ACC112 (cell line): Measurements from ENCODE around the gene STOML2.

Source experiments
- H2AFZ ChIP-seq: fragments of 200-600 bp; sonication (generic); one replicate; pipeline ENCODE4 v1.6.0; 2017; ENCODE audit warnings: antibody characterized with exemption, low read length; ENCODE audit not compliant: unreplicated experiment
- H3K27ac ChIP-seq: fragments of 200-600 bp; sonication (generic); 2 replicates; pipeline ENCODE4 v1.5.1; 2014; ENCODE audit warnings: low read depth, mild to moderate bottlenecking, antibody characterized with exemption, low read length, moderate library complexity
- H3K27me3 ChIP-seq: fragments of 200-600 bp; sonication (generic); 2 replicates; pipeline ENCODE4 v1.6.1; 2014; ENCODE audit warnings: mild to moderate bottlenecking, antibody characterized with exemption, low read length, moderate library complexity, mixed read lengths; ENCODE audit not compliant: insufficient read depth
- H3K36me3 ChIP-seq: fragments of 200-600 bp; sonication (generic); 2 replicates; pipeline ENCODE4 v1.6.1; 2016; ENCODE audit warnings: mild to moderate bottlenecking, antibody characterized with exemption, low read length, moderate library complexity, mixed read lengths; ENCODE audit not compliant: insufficient read depth
- H3K4me1 ChIP-seq: fragments of 200-600 bp; sonication (generic); one replicate; pipeline ENCODE4 v1.6.1; 2016; ENCODE audit warnings: low read length, mixed read lengths; ENCODE audit not compliant: insufficient read depth, unreplicated experiment, control insufficient read depth
- H3K4me3 ChIP-seq: fragments of 200-600 bp; sonication (generic); 2 replicates; pipeline ENCODE4 v1.5.1; 2014; ENCODE audit warnings: mild to moderate bottlenecking, low read depth, low read length
- H3K79me2 ChIP-seq: fragments of 200-600 bp; sonication (generic); one replicate; pipeline ENCODE4 v1.6.0; 2016; ENCODE audit warnings: low read length; ENCODE audit not compliant: control insufficient read depth, unreplicated experiment, insufficient read depth

The STOML2 gene

DNA sequence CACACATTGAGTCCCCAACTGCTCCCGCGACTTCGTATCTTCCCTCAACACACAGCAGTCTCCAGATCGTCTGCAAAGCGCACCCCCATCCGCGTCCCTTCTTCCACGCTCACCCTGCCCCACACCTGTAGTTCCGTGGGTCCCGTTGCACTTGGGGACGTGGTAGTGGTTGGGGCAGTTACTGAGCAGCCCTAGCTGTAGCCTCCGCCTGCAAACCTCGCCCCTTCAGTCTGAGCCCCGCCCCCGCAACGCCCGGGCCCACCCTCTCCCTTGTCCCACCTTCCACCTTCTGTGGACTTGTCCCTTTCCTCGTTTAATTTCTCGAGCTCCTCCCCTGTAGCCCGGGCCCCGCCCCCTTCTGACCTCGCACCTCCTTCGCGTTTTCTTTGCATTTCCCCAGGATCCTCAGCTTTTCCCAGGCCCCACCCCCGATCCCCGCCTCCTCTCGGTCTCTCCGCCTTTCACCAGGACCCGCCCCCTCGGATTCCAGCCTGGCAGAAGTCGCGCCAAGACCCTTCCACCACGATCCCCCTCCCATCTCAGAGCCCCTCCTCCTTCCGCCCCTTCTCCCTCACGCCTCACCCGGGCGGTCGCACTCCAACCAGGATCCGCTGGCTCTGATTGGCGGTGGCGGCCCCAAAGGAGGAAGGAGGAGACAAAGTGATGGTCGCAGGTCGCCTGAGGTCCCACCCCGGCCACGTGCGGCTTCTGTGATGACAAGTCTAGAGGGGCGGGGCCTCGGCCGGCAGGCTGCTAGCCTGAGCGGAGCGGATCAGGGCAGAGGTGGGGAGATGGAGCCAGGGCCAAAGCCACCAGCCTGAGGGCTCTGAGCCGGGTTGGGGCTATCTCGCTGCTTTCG lies 13.0 kb upstream of the STOML2 start, which contains the start of gene ATOSB:
Gene ATOSB, minus strand, starts transcription at position 183 of the 859 bp plus-strand sequence. CDS start 7,588 bp downstream, outside the sequence.
- Histone ChIP-seq H3K27ac (peak within 1 kb of the TSS; percentile 92), H3K79me2 (peaks cover 24% of the 10 kb centered on the region), H3K36me3 (no peaks in the 10 kb centered on the region), H3K4me1 (peaks cover 26% of the 10 kb centered on the region), H3K27me3 (no peaks in the 10 kb centered on the region), H3K4me3 (peak within 1 kb of the TSS; percentile 88), H2AFZ (peak within 1 kb of the TSS; percentile 92)

DNA sequence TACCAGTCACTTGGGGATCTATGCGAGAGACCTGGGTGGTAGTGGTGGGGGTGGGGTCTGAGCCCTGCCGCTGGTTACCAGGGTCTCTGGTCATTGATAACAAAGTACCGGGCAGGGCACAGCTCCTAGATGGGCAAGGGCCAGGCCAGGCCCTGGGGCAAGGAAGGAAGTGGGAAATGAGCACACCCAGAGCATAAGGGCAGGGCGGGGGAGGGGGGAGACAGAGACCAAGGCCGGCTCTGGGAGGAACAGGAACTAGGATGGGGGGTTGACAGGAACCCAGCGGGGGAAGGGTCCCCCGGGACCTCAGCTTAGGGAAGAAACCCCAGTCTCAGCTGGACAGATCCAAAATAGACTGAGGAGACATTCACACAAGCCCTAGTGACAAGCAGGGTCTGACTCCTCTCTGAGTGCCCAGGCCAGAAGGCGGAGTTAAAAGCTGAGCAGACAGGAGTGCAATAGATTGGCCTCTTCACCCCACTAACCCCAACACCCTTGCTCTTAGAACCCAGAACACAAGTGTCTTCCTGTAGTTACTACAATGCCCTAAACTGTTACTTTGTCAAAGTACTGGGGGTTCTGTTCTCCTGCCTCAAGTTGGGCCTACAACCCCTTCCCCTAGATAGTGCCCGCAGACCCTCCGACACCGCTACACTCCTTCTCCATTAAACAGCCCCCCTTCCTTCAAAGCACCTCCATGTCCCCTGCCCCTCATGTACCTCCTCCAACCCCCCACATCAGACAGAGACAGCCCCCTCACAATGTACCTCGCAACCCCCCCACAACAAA lies 12.1 kb upstream of the STOML2 start:
- Histone ChIP-seq H3K4me1 (peaks cover 34% of the 10 kb centered on the region), H3K27ac (peak overlapping the region; percentile 92), H3K4me3 (peak overlapping the region; percentile 88), H3K79me2 (peaks cover 33% of the 10 kb centered on the region), H3K27me3 (no peaks in the 10 kb centered on the region), H2AFZ (no peak overlapping the region), H3K36me3 (no peaks in the 10 kb centered on the region)

DNA sequence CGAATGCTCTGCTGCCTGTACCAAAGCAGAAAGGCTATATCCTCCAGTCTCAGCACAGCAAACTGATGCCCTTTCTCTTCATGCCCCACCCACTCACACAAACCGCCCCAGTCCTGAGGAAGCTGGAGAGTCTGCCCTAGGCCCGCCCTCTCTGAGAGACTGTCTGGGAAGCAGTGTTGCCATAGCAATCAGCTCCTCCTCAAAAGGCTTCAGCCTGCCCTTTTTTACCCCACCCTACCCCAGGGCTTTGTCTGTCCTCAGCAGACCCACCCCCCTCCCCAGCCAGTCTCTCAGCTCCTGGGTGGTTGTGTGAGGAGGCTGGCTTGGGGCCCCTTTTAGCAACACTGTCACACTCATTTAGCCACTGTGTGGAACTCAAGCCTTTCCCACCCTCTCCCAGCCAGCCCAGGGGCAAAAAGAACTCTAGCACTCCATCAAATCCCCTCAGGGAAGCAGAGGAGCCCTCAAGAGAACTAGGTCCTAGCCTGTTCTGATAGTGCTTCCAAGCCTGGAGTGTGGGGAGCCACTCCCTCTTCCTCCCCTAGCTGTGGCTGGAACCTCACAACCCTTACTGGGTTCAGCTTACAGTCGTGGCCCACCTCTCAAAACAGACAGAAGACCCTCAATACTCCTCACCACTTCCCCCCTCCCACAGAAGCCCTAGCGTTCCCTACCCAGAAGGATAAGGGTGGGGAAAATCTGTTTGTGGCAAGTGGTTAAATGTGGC lies 11.3 kb upstream of the STOML2 start:
- Histone ChIP-seq H2AFZ (no peak overlapping the region), H3K4me1 (peaks cover 41% of the 10 kb centered on the region), H3K27me3 (no peaks in the 10 kb centered on the region)

DNA sequence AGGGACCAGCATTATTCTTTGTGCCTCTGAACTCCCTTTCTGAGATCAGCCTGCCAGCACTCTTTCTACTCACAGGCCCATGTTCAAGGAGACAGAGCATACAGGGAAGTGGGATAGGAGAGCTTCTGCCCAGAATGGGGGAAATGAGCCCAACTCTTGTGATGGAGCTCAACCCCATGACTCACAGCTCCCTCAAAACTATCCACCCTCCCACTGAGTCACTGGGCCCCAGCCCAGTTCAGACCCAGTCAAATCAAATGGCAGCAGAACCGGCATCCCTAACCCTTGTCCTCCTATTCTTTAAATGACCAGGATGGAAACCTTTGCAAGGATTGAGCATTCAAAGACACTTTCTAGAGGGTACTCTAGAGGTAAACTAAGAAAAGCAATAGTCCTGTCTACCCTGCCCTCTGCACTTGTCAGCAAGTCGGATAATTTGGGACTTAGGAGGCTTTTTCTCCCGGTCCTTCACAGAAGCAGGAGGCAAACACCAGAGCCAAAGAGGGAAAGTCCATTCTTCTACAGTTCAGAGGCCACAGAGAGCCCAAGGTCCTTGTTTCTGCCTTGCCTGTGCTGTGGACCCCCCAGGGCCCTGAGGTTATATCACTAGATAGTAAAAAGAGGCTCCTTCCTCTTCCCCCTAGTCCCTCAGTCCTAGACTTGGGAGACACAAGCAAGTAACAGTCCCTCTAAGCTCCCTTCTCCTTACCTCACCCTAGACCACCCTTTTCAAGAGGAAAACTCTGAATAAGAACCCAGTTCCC lies 9.5 kb upstream of the STOML2 start:
- Histone ChIP-seq H3K79me2 (peaks cover 49% of the 10 kb centered on the region), H3K27ac (peak overlapping the region; percentile 93), H3K36me3 (no peaks in the 10 kb centered on the region), H3K4me3 (peak overlapping the region; percentile 74), H2AFZ (peak overlapping the region; percentile 8), H3K27me3 (no peaks in the 10 kb centered on the region), H3K4me1 (peaks cover 45% of the 10 kb centered on the region)

More for the DNA sequence above, 11.3 kb upstream of the STOML2 start:
- peak overlapping the region; percentile 88 for H3K4me3 ChIP-seq
- peaks cover 41% of the 10 kb centered on the region for H3K79me2 ChIP-seq
- H3K27ac ChIP-seq, result peak overlapping the region; percentile 92
- H3K36me3 ChIP-seq, result no peaks in the 10 kb centered on the region

DNA sequence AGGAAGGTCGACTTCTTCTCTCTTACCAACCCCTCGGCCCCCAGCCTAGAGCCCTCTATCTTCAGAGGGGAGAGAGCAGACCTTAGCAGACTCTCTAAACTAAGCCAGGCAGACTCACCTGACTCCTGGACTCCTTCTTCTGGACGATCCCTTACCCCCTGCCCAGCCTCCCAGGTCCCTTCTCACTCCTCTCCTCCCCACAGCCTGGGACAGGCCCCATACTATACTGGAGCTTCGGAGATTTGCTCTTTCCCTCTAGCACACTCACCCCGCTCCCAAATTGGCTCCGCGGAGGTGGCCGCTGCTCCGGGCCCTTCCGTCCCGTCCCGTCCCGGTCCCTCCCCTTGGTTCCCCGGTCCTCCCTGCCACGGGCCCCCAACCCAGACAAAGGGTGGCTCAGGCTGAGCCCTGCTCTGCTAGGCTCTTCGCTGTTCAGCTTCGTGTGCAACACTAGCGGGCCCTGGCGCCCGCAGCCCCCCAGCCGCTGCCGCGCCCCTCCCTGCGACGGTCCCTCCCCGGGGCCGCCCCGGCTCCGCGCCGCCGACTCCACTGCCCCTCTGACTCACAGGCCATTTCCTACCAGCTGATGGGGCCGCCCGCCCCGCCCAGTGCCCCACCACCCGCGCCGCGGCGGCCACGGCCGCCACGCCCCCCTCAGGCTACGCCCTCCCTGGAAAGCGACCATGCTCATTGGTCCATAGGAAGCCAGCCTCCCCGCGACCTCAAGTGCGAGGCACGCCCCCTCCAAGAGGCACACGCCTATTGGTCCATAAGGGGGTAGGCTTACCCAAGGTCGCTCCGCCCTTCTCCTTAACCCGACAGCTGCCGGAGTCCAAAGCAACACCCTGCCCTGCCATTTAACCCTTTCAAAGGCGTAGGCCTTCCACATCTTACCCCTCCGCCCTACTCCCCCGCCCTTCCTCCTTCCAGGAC lies 8.3 kb upstream of the STOML2 start:
- Histone ChIP-seq H3K4me1 (peaks cover 45% of the 10 kb centered on the region), H3K4me3 (peak overlapping the region; percentile 84), H3K27ac (peak overlapping the region; percentile 93), H3K79me2 (peaks cover 49% of the 10 kb centered on the region), H3K36me3 (peaks cover 3% of the 10 kb centered on the region; the same call in 1 of the 2 replicates), H3K27me3 (no peaks in the 10 kb centered on the region), H2AFZ (peak overlapping the region; percentile 28)

DNA sequence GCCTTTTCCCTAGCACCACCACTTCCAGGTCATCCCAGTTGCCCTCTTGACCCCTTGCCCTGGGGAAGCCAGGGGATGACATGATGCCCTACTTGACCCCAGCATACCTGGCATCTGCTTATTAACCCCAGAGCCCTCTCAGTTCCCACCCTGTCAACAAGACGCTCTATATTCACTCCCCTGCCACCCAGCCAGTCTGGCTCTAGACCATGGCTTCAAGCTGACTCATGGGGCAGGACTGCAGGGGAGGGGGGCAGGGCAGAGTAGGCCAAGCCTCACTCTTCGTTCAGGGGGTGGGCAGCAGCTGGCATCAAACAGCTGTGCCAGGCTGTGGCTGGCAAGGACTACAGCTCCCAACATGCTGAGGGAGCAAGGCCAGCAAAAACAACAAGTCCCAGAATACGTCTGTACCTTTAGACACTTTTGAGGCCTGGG lies 7.4 kb upstream of the STOML2 start:
- peaks cover 48% of the 10 kb centered on the region for H3K79me2 ChIP-seq
- peak overlapping the region; percentile 84 for H3K4me3 ChIP-seq
- peak overlapping the region; percentile 28 for H2AFZ ChIP-seq
- peaks cover 45% of the 10 kb centered on the region for H3K4me1 ChIP-seq
- peaks cover 7% of the 10 kb centered on the region; the same call in 1 of the 2 replicates for H3K36me3 ChIP-seq
- no peaks in the 10 kb centered on the region for H3K27me3 ChIP-seq
- H3K27ac ChIP-seq, result peak overlapping the region; percentile 69

DNA sequence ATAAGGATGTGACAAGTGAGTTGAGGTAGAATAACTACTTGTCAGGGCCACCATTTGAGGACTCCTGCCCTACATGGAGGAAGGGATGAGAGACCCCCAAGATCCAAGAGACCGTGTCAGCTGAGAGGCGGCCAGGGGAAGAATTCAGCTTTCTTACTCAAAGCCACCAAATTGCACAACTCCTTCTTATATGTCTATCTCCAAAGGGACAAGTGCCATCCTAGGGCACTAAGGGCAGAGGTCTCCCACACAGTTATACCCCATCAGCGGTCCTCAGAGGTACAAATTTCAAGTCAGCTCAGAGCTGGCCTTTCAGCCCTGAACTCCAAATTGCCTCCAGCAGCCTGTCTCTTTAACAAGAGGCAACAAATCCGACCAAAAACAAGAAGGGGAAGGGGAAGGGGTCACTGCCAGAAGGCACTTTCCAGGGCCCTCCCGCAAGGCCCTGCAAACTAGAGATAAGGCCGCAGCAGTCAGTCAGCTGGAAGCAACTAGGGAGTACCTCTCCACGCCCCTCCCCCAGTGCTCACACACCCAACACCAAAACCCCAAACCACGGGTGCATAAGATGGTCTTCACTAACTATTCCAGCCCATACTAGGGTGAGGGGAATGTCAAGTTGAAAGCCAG lies 6.1 kb upstream of the STOML2 start:
- no peak overlapping the region for H3K4me3 ChIP-seq
- no peak overlapping the region for H3K27ac ChIP-seq

DNA sequence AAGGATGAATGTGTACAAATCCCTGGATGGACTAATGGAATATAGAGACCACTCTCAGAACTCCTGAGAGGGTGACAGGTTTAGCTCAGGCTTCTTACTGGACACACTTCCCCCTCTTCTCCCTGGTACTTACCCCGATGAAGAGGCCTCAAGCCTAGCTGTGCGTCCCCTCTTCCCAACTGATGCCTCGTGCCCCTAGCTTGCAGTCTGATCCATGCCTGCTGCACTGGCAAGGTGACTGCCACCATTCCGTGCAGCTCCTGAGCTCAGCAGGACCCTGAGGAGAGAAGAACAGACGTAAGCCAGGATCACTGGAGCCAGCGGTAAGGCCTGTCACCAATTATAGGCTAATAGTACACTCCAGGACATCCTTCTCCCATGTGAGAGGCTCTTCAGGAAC lies 5.5 kb upstream of the STOML2 start:
- peaks cover 7% of the 10 kb centered on the region; the same call in 1 of the 2 replicates for H3K36me3 ChIP-seq
- H3K4me3 ChIP-seq, result no peak overlapping the region
- H3K79me2 ChIP-seq, result peaks cover 34% of the 10 kb centered on the region
- H3K27ac ChIP-seq, result no peak overlapping the region
- no peaks in the 10 kb centered on the region for H3K27me3 ChIP-seq
- H2AFZ ChIP-seq, result no peak overlapping the region
- H3K4me1 ChIP-seq, result peaks cover 39% of the 10 kb centered on the region

More for the DNA sequence above, 6.1 kb upstream of the STOML2 start:
- Histone ChIP-seq H3K36me3 (peaks cover 7% of the 10 kb centered on the region; the same call in 1 of the 2 replicates), H3K4me1 (peaks cover 38% of the 10 kb centered on the region), H2AFZ (no peak overlapping the region), H3K27me3 (no peaks in the 10 kb centered on the region), H3K79me2 (peaks cover 38% of the 10 kb centered on the region)
